ENCODE measurements around the gene MRS2. TPM values are rescaled to one million over a fixed set of nuclear protein-coding genes. Genes with fewer than 3 reads are reported as not detected.
"Not testable (repeated sequence)": the region's sequence is repeated elsewhere in the genome, so short reads cannot be mapped to it uniquely, and the experiment has no call there.

Gene MRS2
- total RNA-seq, 1 donor from 2014 or later, result 24.3 TPM

DNA sequence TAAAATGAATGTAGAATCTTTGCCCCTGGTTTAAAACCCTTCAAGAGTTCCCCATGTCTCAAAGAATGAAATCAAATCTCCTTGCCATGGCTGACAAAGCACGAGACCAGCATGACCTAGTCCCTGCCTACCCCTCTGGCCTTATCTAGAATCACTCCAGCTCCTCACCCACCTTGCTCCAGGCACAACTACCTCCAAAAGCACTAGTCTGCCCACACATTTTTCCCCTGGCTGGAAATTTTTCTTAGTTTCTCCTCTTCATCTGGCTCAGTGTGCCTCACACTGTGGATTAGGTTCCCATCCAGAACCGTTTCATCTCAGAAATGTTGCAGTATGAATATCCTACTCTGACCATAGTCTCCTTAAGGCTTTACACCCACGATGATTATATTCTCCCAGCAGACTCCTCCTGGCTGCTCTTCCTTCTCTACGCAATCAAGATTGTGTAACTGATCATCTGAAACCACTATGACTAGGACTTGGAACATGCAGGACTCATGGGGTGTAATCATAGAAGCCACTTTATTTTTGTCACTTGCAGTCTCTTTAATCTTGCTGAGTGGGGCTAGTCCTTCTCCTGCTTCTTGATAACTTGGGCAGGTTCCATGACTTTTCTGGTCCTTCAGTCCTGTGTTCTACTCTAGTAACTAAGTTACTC, 7.8 kb upstream of the MRS2 start:
- DNase-seq (no peak), ATAC-seq (ENCODE audit: low read depth) (no peak)
- TF ChIP-seq CTCF (IDR thresholded peaks at IDR 0.05), result no peak
- intact Hi-C loops (cut with micrococcal nuclease), result no loop called here
- Mint-ChIP-seq H3K4me3 (no peak overlapping the region), H3K9me3 (peaks cover 8% of the 10 kb centered on the region), H3K4me1 (no peaks in the 10 kb centered on the region), H3K36me3 (ENCODE audit: low read depth) (no peaks in the 10 kb centered on the region), H3K27ac (no peak overlapping the region), H3K27me3 (peaks cover 21% of the 10 kb centered on the region)
- ChIA-PET POLR2A (no interaction called here), CTCF (no interaction called here)

DNA sequence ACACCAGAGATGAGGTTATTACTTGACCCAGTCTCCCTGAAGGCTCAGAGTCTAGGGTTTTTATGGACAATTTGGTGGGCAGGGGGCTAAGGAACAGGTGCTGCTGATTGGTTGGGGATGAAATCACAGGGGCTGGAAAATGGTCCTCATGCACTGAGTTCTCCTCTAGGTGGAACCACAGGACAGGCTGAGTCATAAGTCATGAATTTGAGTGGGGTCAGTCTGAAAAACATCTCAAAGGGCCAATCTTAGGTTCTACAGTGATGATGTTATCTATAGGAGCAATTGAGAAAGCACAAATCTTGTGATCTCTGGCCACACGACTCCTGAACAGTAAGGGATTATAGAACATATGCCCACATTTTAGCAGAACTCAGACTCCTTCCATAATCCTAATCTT, 5.9 kb upstream of the MRS2 start:
- intact Hi-C loops (cut with micrococcal nuclease), result no loop called here
- no peak for DNase-seq
- Mint-ChIP-seq H3K4me1 (peaks cover 9% of the 10 kb centered on the region), H3K27me3 (peaks cover 21% of the 10 kb centered on the region), H3K36me3 (ENCODE audit: low read depth) (no peaks in the 10 kb centered on the region), H3K4me3 (no peak overlapping the region), H3K9me3 (peaks cover 8% of the 10 kb centered on the region), H3K27ac (no peak overlapping the region)
- no peak for TF ChIP-seq CTCF (IDR thresholded peaks at IDR 0.05)
- ChIA-PET CTCF (no interaction called here), POLR2A (no interaction called here)
- no peak for ATAC-seq (ENCODE audit: low read depth)

GRCh38 chr6:24397631-24398030, 5.1 kb upstream of the MRS2 start:
- Mint-ChIP-seq H3K4me1 (peaks cover 12% of the 10 kb centered on the region), H3K9me3 (peaks cover 8% of the 10 kb centered on the region), H3K27me3 (peaks cover 21% of the 10 kb centered on the region), H3K36me3 (ENCODE audit: low read depth) (no peaks in the 10 kb centered on the region), H3K27ac (no peak overlapping the region), H3K4me3 (no peak overlapping the region)
- DNase-seq (no peak), ATAC-seq (ENCODE audit: low read depth) (no peak)
- intact Hi-C loops (cut with micrococcal nuclease), result no loop called here
- TF ChIP-seq CTCF (IDR thresholded peaks at IDR 0.05), result no peak
- ChIA-PET POLR2A (no interaction called here), CTCF (no interaction called here)

- ATAC-seq (ENCODE audit: low read depth); H3K36me3 Mint-ChIP-seq (ENCODE audit: low read depth); POLR2A ChIA-PET; H3K9me3 Mint-ChIP-seq; CTCF ChIA-PET; H3K27ac Mint-ChIP-seq; DNase-seq: not testable (repeated sequence)
- intact Hi-C loops (cut with micrococcal nuclease), result loop anchor here (5.0 kb wide), 1 partner anchor 118 kb away; no protein-coding TSS in a partner anchor
- Mint-ChIP-seq H3K27me3 (peaks cover 21% of the 10 kb centered on the region), H3K4me3 (peak overlapping the region; percentile 54), H3K4me1 (peaks cover 31% of the 10 kb centered on the region)
Observed at GRCh38 chr6:24400045-24401039, 2.4 kb upstream of the MRS2 start.

- H3K27me3 Mint-ChIP-seq, result peaks cover 19% of the 10 kb centered on the region
- POLR2A ChIA-PET, result no interaction called here
- intact Hi-C loops (cut with micrococcal nuclease), result loop anchor here (5.0 kb wide), 1 partner anchor 119 kb away; no protein-coding TSS in a partner anchor
Observed at GRCh38 chr6:24401458-24401857, 1.3 kb upstream of the MRS2 start.

More at GRCh38 chr6:24401458-24401857, 1.3 kb upstream of the MRS2 start:
- Mint-ChIP-seq H3K4me1 (peaks cover 31% of the 10 kb centered on the region), H3K4me3 (no peak overlapping the region), H3K36me3 (ENCODE audit: low read depth) (peaks cover 14% of the 10 kb centered on the region), H3K9me3 (peaks cover 6% of the 10 kb centered on the region), H3K27ac (no peak overlapping the region)
- CTCF ChIA-PET, result no interaction called here
- DNase-seq (no peak), ATAC-seq (ENCODE audit: low read depth) (no peak)
- no peak for TF ChIP-seq CTCF (IDR thresholded peaks at IDR 0.05)

All from activated B cell treated with CpG ODN at 0.5 μM for 24 hours (primary cell).